ENCODE measurements around the gene PPP2R5E. TPM values are rescaled to one million over a fixed set of nuclear protein-coding genes. Genes with fewer than 3 reads are reported as not detected.

Gene PPP2R5E
- total RNA-seq, 1 experiment from 2014 or later, result 45.0 TPM

DNA sequence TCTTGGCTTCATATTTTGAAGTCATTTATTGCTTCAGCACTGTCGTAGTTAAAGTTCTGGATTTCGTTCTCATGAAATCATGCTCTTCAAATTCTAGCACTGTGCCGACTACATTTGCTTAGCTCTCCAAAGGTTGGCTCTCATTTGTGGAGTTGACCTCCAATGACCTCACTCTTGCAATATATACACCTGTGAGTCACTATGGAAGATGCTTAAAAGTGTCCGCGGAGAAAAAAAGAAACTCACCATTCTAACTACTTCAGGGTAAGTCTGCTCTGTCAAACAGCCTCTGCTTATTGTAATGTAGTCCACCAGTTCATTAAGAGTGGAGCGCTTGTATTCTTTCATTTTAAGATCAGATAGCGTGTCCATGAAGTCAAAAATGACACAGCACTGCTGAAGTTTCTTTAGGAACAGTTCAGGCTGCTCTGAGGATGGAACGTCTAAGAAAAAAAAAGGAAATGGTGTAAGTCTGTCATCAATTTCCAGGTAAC lies 89.7 kb downstream of the PPP2R5E start:
- DNase-seq (ENCODE audit: low read depth, low spot score) (no peak), ATAC-seq (no peak)
- ChIA-PET CTCF (no interaction called here), POLR2A (no interaction called here), RAD21 (ENCODE audit: low non-redundant PET in 1 of 2, low total read pairs in 2 of 2, uncharacterized antibody in 2 of 2, unreplicated experiment in 2 of 2) (no interaction called here)
- no peak overlapping the region for H3K27ac ChIP-seq (ENCODE audit: low read depth, low read length)
- peaks cover 3% of the 10 kb centered on the region; the same call in 1 of the 2 replicates for H4K20me1 ChIP-seq (ENCODE audit: insufficient read depth)
- H3K4me3 ChIP-seq (replicated peaks in 1 of 2; ENCODE audit: low read depth in 1 of 2, low read length in 2 of 2), result no peak overlapping the region
- H3K4me1 ChIP-seq (ENCODE audit: control insufficient read depth in 1 of 2, insufficient read depth in 2 of 2, low read length in 2 of 2), result no peaks in the 10 kb centered on the region; a peak in 1 of 4 replicates
- H3K9me2 ChIP-seq (ENCODE audit: insufficient read depth), result no peaks in the 10 kb centered on the region
- H3K36me3 ChIP-seq (ENCODE audit: control insufficient read depth in 1 of 2, insufficient read depth in 2 of 2, low read length in 2 of 2), result no peaks in the 10 kb centered on the region; a peak in 1 of 4 replicates
- H3K79me2 ChIP-seq (ENCODE audit: insufficient read depth, low read length), result peaks cover 76% of the 10 kb centered on the region
- no peak overlapping the region for H2AFZ ChIP-seq (ENCODE audit: low read depth, low read length, poor library complexity, severe bottlenecking)
- no peaks in the 10 kb centered on the region for H3K27me3 ChIP-seq (ENCODE audit: insufficient read depth, low read length)
- intact Hi-C loops (cut with micrococcal nuclease), result no loop called here
- H3K9me3 ChIP-seq (ENCODE audit: control insufficient read depth in 1 of 2, insufficient read depth in 1 of 2, low read depth in 1 of 2, low read length in 2 of 2), result no peaks in the 10 kb centered on the region
- H3K9ac ChIP-seq (ENCODE audit: low read length), result no peak overlapping the region
- BruUV-seq (replicated peaks), result no TSS peak
- H3K4me2 ChIP-seq (ENCODE audit: low read length), result no peak overlapping the region
- no peak for TF ChIP-seq POLR2AphosphoS5 (IDR thresholded peaks at IDR 0.05; ENCODE audit: low read depth, low read length)
- TF ChIP-seq EZH2 (IDR thresholded peaks at IDR 0.05), result no peak
- TF ChIP-seq, protein P1, sequence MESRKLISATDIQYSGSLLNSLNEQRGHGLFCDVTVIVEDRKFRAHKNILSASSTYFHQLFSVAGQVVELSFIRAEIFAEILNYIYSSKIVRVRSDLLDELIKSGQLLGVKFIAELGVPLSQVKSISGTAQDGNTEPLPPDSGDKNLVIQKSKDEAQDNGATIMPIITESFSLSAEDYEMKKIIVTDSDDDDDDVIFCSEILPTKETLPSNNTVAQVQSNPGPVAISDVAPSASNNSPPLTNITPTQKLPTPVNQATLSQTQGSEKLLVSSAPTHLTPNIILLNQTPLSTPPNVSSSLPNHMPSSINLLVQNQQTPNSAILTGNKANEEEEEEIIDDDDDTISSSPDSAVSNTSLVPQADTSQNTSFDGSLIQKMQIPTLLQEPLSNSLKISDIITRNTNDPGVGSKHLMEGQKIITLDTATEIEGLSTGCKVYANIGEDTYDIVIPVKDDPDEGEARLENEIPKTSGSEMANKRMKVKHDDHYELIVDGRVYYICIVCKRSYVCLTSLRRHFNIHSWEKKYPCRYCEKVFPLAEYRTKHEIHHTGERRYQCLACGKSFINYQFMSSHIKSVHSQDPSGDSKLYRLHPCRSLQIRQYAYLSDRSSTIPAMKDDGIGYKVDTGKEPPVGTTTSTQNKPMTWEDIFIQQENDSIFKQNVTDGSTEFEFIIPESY (IDR thresholded peaks at IDR 0.05; ENCODE audit: extremely low read depth, insufficient replicate concordance, low read length), result no peak
- TF ChIP-seq SP1 (IDR thresholded peaks at IDR 0.05; ENCODE audit: low read depth), result no peak
- TF ChIP-seq FOSL1 (IDR thresholded peaks at IDR 0.05; ENCODE audit: low read depth), result no peak
- TF ChIP-seq, protein P2, sequence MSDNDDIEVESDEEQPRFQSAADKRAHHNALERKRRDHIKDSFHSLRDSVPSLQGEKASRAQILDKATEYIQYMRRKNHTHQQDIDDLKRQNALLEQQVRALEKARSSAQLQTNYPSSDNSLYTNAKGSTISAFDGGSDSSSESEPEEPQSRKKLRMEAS (IDR thresholded peaks at IDR 0.05), result no peak
- TF ChIP-seq JUND (IDR thresholded peaks at IDR 0.05), result no peak
- no peak for TF ChIP-seq CBX3 (IDR thresholded peaks at IDR 0.05; ENCODE audit: low read depth)
- no peak for TF ChIP-seq ELF1 (IDR thresholded peaks at IDR 0.05; ENCODE audit: borderline replicate concordance, low read depth)
- TF ChIP-seq SRF (IDR thresholded peaks at IDR 0.05; ENCODE audit: low read depth), result no peak
- no peak for TF ChIP-seq RAD21 (IDR thresholded peaks at IDR 0.05; ENCODE audit: low read depth)
- TF ChIP-seq TCF7L2 (IDR thresholded peaks at IDR 0.05; ENCODE audit: borderline replicate concordance, extremely low read depth, insufficient read depth, insufficient read length), result no peak
- TF ChIP-seq, protein P3, sequence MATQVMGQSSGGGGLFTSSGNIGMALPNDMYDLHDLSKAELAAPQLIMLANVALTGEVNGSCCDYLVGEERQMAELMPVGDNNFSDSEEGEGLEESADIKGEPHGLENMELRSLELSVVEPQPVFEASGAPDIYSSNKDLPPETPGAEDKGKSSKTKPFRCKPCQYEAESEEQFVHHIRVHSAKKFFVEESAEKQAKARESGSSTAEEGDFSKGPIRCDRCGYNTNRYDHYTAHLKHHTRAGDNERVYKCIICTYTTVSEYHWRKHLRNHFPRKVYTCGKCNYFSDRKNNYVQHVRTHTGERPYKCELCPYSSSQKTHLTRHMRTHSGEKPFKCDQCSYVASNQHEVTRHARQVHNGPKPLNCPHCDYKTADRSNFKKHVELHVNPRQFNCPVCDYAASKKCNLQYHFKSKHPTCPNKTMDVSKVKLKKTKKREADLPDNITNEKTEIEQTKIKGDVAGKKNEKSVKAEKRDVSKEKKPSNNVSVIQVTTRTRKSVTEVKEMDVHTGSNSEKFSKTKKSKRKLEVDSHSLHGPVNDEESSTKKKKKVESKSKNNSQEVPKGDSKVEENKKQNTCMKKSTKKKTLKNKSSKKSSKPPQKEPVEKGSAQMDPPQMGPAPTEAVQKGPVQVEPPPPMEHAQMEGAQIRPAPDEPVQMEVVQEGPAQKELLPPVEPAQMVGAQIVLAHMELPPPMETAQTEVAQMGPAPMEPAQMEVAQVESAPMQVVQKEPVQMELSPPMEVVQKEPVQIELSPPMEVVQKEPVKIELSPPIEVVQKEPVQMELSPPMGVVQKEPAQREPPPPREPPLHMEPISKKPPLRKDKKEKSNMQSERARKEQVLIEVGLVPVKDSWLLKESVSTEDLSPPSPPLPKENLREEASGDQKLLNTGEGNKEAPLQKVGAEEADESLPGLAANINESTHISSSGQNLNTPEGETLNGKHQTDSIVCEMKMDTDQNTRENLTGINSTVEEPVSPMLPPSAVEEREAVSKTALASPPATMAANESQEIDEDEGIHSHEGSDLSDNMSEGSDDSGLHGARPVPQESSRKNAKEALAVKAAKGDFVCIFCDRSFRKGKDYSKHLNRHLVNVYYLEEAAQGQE (IDR thresholded peaks at IDR 0.05; ENCODE audit: low read depth), result no peak
